Measurements from ENCODE around the gene TCP11L2. TPM values are rescaled to one million over a fixed set of nuclear protein-coding genes. Genes with fewer than 3 reads are reported as not detected.

The TCP11L2 gene
- polyA plus RNA-seq, 3 donors: 23.5 to 37.3 (median 35.8) TPM

- Mint-ChIP-seq H3K4me1 (peaks cover 65% of the 10 kb centered on the region), H3K4me3 (no peak overlapping the region), H3K27ac (peak overlapping the region in 2 of 7 donors; percentile 8 to 45), H3K9me3 (peaks cover 0 to 6% (median 3%) of the 10 kb centered on the region in 7 donors), H3K27me3 (ENCODE audit: low read depth in 3 of 3) (peaks cover 0 to 6% (median 0%) of the 10 kb centered on the region in 3 donors), H3K36me3 (no peaks in the 10 kb centered on the region)
- no peak for TF ChIP-seq CTCF (IDR thresholded peaks at IDR 0.05)
- intact Hi-C loops (cut with micrococcal nuclease): no loop called here
- Histone ChIP-seq H3K9me3 (replicated peaks in 1 of 2; ENCODE audit: control insufficient read depth in 1 of 2, insufficient read depth in 1 of 2, low read length in 2 of 2) (no peaks in the 10 kb centered on the region), H4K20me1 (ENCODE audit: insufficient read depth, low read length) (no peaks in the 10 kb centered on the region), H3K4me2 (replicated peaks; ENCODE audit: extremely low read depth, low read length, poor library complexity, severe bottlenecking) (no peak overlapping the region), H3K27ac (ENCODE audit: low read depth in 1 of 2, low read length in 2 of 2) (no peak overlapping the region), H3K36me3 (replicated peaks in 1 of 2; ENCODE audit: control insufficient read depth in 1 of 2, insufficient read depth in 2 of 2, low read length in 2 of 2) (no peaks in the 10 kb centered on the region), H3K4me1 (ENCODE audit: control insufficient read depth in 1 of 2, insufficient read depth in 2 of 2, low read length in 2 of 2) (peaks cover 44 to 72% of the 10 kb centered on the region in 2 donors), H3K27me3 (ENCODE audit: control insufficient read depth in 2 of 2, insufficient read depth in 2 of 2, low read length in 2 of 2) (no peaks in the 10 kb centered on the region), H3K79me2 (ENCODE audit: insufficient read depth, low read length) (no peaks in the 10 kb centered on the region), H3K4me3 (replicated peaks in 1 of 3; ENCODE audit: low read depth in 2 of 3, low read length in 3 of 3) (no peak overlapping the region), H3K9ac (ENCODE audit: insufficient read depth, low read length, poor library complexity, severe bottlenecking) (no peak overlapping the region), H2AFZ (ENCODE audit: insufficient read depth, low read depth, low read length, poor library complexity, severe bottlenecking) (no peak overlapping the region)
- DNase-seq: no peak
- 100% methylated on average over 1 of the region's 5 CpGs for WGBS (ENCODE audit: insufficient coverage)
These were observed 30.7 kb upstream of the TCP11L2 start for GRCh38 chr12:106271575-106272505.

GRCh38 chr12:106273491-106273890 is 29.0 kb upstream of the TCP11L2 start:
- TF ChIP-seq CTCF (IDR thresholded peaks at IDR 0.05): no peak
- H3K4me1 Mint-ChIP-seq: peaks cover 59% of the 10 kb centered on the region
- no peak overlapping the region for H3K4me2 ChIP-seq (replicated peaks; ENCODE audit: extremely low read depth, low read length, poor library complexity, severe bottlenecking)
- no peaks in the 10 kb centered on the region for H3K36me3 Mint-ChIP-seq
- H3K79me2 ChIP-seq (ENCODE audit: insufficient read depth, low read length): no peaks in the 10 kb centered on the region
- no peak overlapping the region for H3K9ac ChIP-seq (ENCODE audit: insufficient read depth, low read length, poor library complexity, severe bottlenecking)
- no peaks in the 10 kb centered on the region for H3K27me3 ChIP-seq (ENCODE audit: control insufficient read depth in 2 of 2, insufficient read depth in 2 of 2, low read length in 2 of 2)
- no peaks in the 10 kb centered on the region for H3K9me3 ChIP-seq (replicated peaks in 1 of 2; ENCODE audit: control insufficient read depth in 1 of 2, insufficient read depth in 1 of 2, low read length in 2 of 2)
- H3K36me3 ChIP-seq (replicated peaks in 1 of 2; ENCODE audit: control insufficient read depth in 1 of 2, insufficient read depth in 2 of 2, low read length in 2 of 2): no peaks in the 10 kb centered on the region
- peaks cover 0 to 6% (median 0%) of the 10 kb centered on the region in 3 donors for H3K27me3 Mint-ChIP-seq (ENCODE audit: low read depth in 3 of 3)
- H3K4me1 ChIP-seq (ENCODE audit: control insufficient read depth in 1 of 2, insufficient read depth in 2 of 2, low read length in 2 of 2): peaks cover 42 to 61% of the 10 kb centered on the region in 2 donors
- H3K27ac ChIP-seq (ENCODE audit: low read depth in 1 of 2, low read length in 2 of 2): no peak overlapping the region
- H3K9me3 Mint-ChIP-seq: peaks cover 0 to 6% (median 3%) of the 10 kb centered on the region in 7 donors
- no peaks in the 10 kb centered on the region for H4K20me1 ChIP-seq (ENCODE audit: insufficient read depth, low read length)
- peak overlapping the region in 5 of 7 donors; percentile 75 to 92 (median 85) for H3K27ac Mint-ChIP-seq
- intact Hi-C loops (cut with micrococcal nuclease): no loop called here
- no peak overlapping the region for H3K4me3 ChIP-seq (replicated peaks in 1 of 3; ENCODE audit: low read depth in 2 of 3, low read length in 3 of 3)
- no peak overlapping the region for H3K4me3 Mint-ChIP-seq
- WGBS (ENCODE audit: insufficient coverage): 100% methylated on average over 3 of the region's 6 CpGs
- H2AFZ ChIP-seq (ENCODE audit: insufficient read depth, low read depth, low read length, poor library complexity, severe bottlenecking): no peak overlapping the region
- DNase-seq: peak; percentile 46 to 80 (median 73)

Data from CD14-positive monocyte (primary cell).